Astrocyte of the spinal cord (primary cell): ENCODE data around the gene ECM1.

Experiments
- DNase-seq: peaks from one replicate; pipeline ENCODE4 v3.0.0; 2011; ENCODE audit warnings: low read depth, low spot score
- H3K4me3 ChIP-seq: 2 replicates; pipeline ENCODE4 v1.5.1; 2011; ENCODE audit warnings: low read depth, mild to moderate bottlenecking, low read length, moderate library complexity
- CTCF ChIP-seq: IDR thresholded peaks from 2 replicates; pipeline ENCODE4 v1.5.1; 2012; ENCODE audit warnings: low read depth, mild to moderate bottlenecking, low read length, inconsistent platforms
- in situ Hi-C: cut with HindIII; loops from 2 replicates; pipeline ENCODE4 v1.10.0; 2017; ENCODE audit warnings: low sequenced_read_pairs

The ECM1 gene

GRCh38 chr1:150552128-150552910, 44.4 kb downstream of the ECM1 start:
- peak; percentile 84 for DNase-seq
- H3K4me3 ChIP-seq = no peak overlapping the region
- no peak for TF ChIP-seq CTCF
- in situ Hi-C loops = no loop called here

- no peak for DNase-seq
- H3K4me3 ChIP-seq = no peak overlapping the region
- in situ Hi-C loops = no loop called here
- TF ChIP-seq CTCF = no peak
These were observed 45.0 kb downstream of the ECM1 start for GRCh38 chr1:150552911-150553289.

GRCh38 chr1:150553392-150554085, 45.6 kb downstream of the ECM1 start:
- H3K4me3 ChIP-seq = no peak overlapping the region
- in situ Hi-C loops = no loop called here
- DNase-seq = no peak
- TF ChIP-seq CTCF = no peak

GRCh38 chr1:150554086-150554452, 46.2 kb downstream of the ECM1 start:
- H3K4me3 ChIP-seq = no peak overlapping the region
- no peak for TF ChIP-seq CTCF
- DNase-seq = no peak
- in situ Hi-C loops = no loop called here

- H3K4me3 ChIP-seq = no peak overlapping the region
- no peak for DNase-seq
- in situ Hi-C loops = no loop called here
- no peak for TF ChIP-seq CTCF
These were observed 47.5 kb downstream of the ECM1 start for GRCh38 chr1:150555198-150555970.

GRCh38 chr1:150555971-150556865, 48.3 kb downstream of the ECM1 start:
- no peak for DNase-seq
- in situ Hi-C loops = no loop called here
- TF ChIP-seq CTCF = no peak
- H3K4me3 ChIP-seq = no peak overlapping the region
